ENCODE results near the gene CANX. TPM values are rescaled to one million over a fixed set of nuclear protein-coding genes. Genes with fewer than 3 reads are reported as not detected.

Gene CANX
- total and polyA plus RNA-seq, 2 of the 13 experiments (the other 11 are each of a cell fraction or from before 2014, with no cell fraction given), result 477 to 680 TPM

DNA sequence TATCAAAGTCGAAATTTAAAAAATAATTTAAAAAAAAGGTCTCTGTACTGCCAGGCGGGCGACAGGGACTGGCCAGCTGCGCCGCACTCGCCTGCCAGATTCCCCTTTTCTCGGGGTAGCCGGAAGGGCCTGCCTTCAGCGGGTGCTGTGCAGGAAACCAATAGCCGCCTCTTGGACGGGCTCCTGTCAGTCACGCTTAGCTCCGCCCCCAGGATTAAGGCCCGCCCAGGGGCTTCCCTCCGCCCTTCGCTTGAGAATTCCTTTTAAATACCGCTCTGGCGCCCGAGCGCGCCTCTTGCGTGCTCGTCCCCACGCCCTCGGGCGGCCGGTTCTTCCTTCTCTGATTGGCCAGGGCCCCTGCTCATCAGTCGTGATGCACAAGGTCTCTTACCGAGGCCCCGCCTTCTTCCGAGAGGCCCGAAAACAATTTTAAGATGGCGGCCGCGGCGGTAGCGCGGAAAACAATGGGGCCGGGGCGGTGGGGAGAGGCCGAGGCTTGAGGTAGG lies 33.7 kb downstream of the CANX start, which contains the start of gene MAML1 (continued):
- TF ChIP-seq HOXA3 (CRISPR knock-in tag; IDR thresholded peaks at IDR 0.05), result peak; percentile 82
- peak; percentile 56; the same call in 1 of the 2 replicates for TF ChIP-seq THAP11 (CRISPR knock-in tag; IDR thresholded peaks at IDR 0.05)
- no peak for TF ChIP-seq SUZ12 (IDR thresholded peaks at IDR 0.05; ENCODE audit: low read depth, low read length)
- peak; percentile 45; the same call in 1 of the 2 replicates for TF ChIP-seq GATAD1 (CRISPR knock-in tag; IDR thresholded peaks at IDR 0.05)
- no peak for TF ChIP-seq ZNF879 (CRISPR knock-in tag; IDR thresholded peaks at IDR 0.05)
- no peak for TF ChIP-seq MAFK (conservative IDR thresholded peaks at IDR 0.05 in 1 of 2, IDR thresholded peaks at IDR 0.05 in 1 of 2; ENCODE audit: low read length in 2 of 2)
- no peak for TF ChIP-seq MTA3 (CRISPR knock-in tag; IDR thresholded peaks at IDR 0.05)
- TF ChIP-seq, protein P1, sequence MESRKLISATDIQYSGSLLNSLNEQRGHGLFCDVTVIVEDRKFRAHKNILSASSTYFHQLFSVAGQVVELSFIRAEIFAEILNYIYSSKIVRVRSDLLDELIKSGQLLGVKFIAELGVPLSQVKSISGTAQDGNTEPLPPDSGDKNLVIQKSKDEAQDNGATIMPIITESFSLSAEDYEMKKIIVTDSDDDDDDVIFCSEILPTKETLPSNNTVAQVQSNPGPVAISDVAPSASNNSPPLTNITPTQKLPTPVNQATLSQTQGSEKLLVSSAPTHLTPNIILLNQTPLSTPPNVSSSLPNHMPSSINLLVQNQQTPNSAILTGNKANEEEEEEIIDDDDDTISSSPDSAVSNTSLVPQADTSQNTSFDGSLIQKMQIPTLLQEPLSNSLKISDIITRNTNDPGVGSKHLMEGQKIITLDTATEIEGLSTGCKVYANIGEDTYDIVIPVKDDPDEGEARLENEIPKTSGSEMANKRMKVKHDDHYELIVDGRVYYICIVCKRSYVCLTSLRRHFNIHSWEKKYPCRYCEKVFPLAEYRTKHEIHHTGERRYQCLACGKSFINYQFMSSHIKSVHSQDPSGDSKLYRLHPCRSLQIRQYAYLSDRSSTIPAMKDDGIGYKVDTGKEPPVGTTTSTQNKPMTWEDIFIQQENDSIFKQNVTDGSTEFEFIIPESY (CRISPR knock-in tag; IDR thresholded peaks at IDR 0.05), result no peak
- TF ChIP-seq ZNF766 (CRISPR knock-in tag; IDR thresholded peaks at IDR 0.05; ENCODE audit: borderline replicate concordance), result no peak
- TF ChIP-seq, protein P2, sequence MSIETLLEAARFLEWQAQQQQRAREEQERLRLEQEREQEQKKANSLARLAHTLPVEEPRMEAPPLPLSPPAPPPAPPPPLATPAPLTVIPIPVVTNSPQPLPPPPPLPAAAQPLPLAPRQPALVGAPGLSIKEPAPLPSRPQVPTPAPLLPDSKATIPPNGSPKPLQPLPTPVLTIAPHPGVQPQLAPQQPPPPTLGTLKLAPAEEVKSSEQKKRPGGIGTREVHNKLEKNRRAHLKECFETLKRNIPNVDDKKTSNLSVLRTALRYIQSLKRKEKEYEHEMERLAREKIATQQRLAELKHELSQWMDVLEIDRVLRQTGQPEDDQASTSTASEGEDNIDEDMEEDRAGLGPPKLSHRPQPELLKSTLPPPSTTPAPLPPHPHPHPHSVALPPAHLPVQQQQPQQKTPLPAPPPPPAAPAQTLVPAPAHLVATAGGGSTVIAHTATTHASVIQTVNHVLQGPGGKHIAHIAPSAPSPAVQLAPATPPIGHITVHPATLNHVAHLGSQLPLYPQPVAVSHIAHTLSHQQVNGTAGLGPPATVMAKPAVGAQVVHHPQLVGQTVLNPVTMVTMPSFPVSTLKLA (IDR thresholded peaks at IDR 0.05), result 0 out of 2 replicates have a peak, but pooled peaks have one; percentile 18
- TF ChIP-seq, protein P3, sequence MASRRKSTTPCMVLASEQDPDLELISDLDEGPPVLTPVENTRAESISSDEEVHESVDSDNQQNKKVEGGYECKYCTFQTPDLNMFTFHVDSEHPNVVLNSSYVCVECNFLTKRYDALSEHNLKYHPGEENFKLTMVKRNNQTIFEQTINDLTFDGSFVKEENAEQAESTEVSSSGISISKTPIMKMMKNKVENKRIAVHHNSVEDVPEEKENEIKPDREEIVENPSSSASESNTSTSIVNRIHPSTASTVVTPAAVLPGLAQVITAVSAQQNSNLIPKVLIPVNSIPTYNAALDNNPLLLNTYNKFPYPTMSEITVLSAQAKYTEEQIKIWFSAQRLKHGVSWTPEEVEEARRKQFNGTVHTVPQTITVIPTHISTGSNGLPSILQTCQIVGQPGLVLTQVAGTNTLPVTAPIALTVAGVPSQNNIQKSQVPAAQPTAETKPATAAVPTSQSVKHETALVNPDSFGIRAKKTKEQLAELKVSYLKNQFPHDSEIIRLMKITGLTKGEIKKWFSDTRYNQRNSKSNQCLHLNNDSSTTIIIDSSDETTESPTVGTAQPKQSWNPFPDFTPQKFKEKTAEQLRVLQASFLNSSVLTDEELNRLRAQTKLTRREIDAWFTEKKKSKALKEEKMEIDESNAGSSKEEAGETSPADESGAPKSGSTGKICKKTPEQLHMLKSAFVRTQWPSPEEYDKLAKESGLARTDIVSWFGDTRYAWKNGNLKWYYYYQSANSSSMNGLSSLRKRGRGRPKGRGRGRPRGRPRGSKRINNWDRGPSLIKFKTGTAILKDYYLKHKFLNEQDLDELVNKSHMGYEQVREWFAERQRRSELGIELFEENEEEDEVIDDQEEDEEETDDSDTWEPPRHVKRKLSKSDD (CRISPR knock-in tag; IDR thresholded peaks at IDR 0.05; ENCODE audit: low read depth), result no peak
- peak; percentile 23; the same call in 1 of the 2 replicates for TF ChIP-seq RARA (CRISPR knock-in tag; IDR thresholded peaks at IDR 0.05)
- TF ChIP-seq NR2F1 (CRISPR knock-in tag; IDR thresholded peaks at IDR 0.05), result no peak
- no peak for TF ChIP-seq SATB2 (CRISPR knock-in tag; IDR thresholded peaks at IDR 0.05)
- TF ChIP-seq, protein P4, sequence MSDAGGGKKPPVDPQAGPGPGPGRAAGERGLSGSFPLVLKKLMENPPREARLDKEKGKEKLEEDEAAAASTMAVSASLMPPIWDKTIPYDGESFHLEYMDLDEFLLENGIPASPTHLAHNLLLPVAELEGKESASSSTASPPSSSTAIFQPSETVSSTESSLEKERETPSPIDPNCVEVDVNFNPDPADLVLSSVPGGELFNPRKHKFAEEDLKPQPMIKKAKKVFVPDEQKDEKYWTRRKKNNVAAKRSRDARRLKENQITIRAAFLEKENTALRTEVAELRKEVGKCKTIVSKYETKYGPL (CRISPR knock-in tag; IDR thresholded peaks at IDR 0.05), result no peak
- TF ChIP-seq, protein P5, sequence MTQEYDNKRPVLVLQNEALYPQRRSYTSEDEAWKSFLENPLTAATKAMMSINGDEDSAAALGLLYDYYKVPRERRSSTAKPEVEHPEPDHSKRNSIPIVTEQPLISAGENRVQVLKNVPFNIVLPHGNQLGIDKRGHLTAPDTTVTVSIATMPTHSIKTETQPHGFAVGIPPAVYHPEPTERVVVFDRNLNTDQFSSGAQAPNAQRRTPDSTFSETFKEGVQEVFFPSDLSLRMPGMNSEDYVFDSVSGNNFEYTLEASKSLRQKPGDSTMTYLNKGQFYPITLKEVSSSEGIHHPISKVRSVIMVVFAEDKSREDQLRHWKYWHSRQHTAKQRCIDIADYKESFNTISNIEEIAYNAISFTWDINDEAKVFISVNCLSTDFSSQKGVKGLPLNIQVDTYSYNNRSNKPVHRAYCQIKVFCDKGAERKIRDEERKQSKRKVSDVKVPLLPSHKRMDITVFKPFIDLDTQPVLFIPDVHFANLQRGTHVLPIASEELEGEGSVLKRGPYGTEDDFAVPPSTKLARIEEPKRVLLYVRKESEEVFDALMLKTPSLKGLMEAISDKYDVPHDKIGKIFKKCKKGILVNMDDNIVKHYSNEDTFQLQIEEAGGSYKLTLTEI (CRISPR knock-in tag; conservative IDR thresholded peaks at IDR 0.05), result no peak
- TF ChIP-seq HOXD1 (CRISPR knock-in tag; IDR thresholded peaks at IDR 0.05), result no peak
- TF ChIP-seq ZNF83 (CRISPR knock-in tag; IDR thresholded peaks at IDR 0.05; ENCODE audit: borderline replicate concordance), result no peak
- no peak for TF ChIP-seq SRSF4 (IDR thresholded peaks at IDR 0.05; ENCODE audit: low read depth, low read length, poor library complexity, severe bottlenecking)
- TF ChIP-seq ZNF224 (CRISPR knock-in tag; IDR thresholded peaks at IDR 0.05), result no peak
- 0 out of 2 replicates have a peak, but pooled peaks have one; percentile 27 for TF ChIP-seq NFRKB (IDR thresholded peaks at IDR 0.05)
- peak; percentile 47; the same call in 1 of the 2 replicates for TF ChIP-seq ETV5 (CRISPR knock-in tag; IDR thresholded peaks at IDR 0.05; ENCODE audit: borderline replicate concordance)
- 0 out of 2 replicates have a peak, but pooled peaks have one; percentile 76 for TF ChIP-seq ZNF607 (CRISPR knock-in tag; IDR thresholded peaks at IDR 0.05; ENCODE audit: borderline replicate concordance)

Measured in HepG2 (cell line).